Gastroesophageal sphincter (tissue), 4 donors: ENCODE data around the gene CLIC6. TPM values are rescaled to one million over a fixed set of nuclear protein-coding genes. Genes with fewer than 3 reads are reported as not detected.

ENCODE experiments used
- ATAC-seq: fragments of 150-250 bp; one replicate; pipeline ENCODE4 v1.9.1; 2016; ENCODE audit warnings: mild to moderate bottlenecking, moderate library complexity
- H3K27ac ChIP-seq, 4 donors: fragments of 200-600 bp; sonication (generic) in 3 of 4; 1 replicate in 3 of 4; 2 replicates in 1 of 4; pipeline ENCODE4 v1.5.1; 2016 to 2019
- H3K27me3 ChIP-seq: fragments of 200-600 bp; sonication (generic); one replicate; pipeline ENCODE4 v1.5.1; 2019
- H3K36me3 ChIP-seq, 2 donors: fragments of 200-600 bp; sonication (generic); one replicate each; pipeline ENCODE4 v1.5.1; 2019; ENCODE audit warnings: control low read depth in 1 of 2
- H3K4me1 ChIP-seq, 3 donors: fragments of 200-600 bp; sonication (generic); 1 replicate in 2 of 3; 2 replicates in 1 of 3; pipeline ENCODE4 v1.5.1; 2016 to 2019; ENCODE audit warnings: control low read depth in 2 of 3
- H3K4me3 ChIP-seq, 2 donors: fragments of 200-600 bp; sonication (generic); one replicate each; pipeline ENCODE4 v1.5.1; 2019; ENCODE audit warnings: mild to moderate bottlenecking in 1 of 2, moderate library complexity in 1 of 2
- H3K9me3 ChIP-seq, 3 donors: fragments of 200-600 bp; sonication (generic); one replicate each; pipeline ENCODE4 v1.5.1; 2017 to 2019; ENCODE audit warnings: control low read depth in 2 of 3
- EP300 ChIP-seq: sonication (generic); formaldehyde crosslinking; IDR thresholded peaks from one replicate; pipeline ENCODE4 v1.6.1; 2017; ENCODE audit warnings: antibody characterized with exemption, mild to moderate bottlenecking
- POLR2A ChIP-seq, 2 donors: fragments of 450-650 bp; IDR thresholded peaks; one replicate each; pipeline ENCODE4 v1.6.1; 2017; ENCODE audit warnings: antibody characterized with exemption in 2 of 2, mild to moderate bottlenecking in 2 of 2, moderate library complexity in 1 of 2
- POLR2AphosphoS5 ChIP-seq: sonication (generic); formaldehyde crosslinking; IDR thresholded peaks from one replicate; pipeline ENCODE4 v1.6.1; 2017; ENCODE audit warnings: antibody characterized with exemption
- WGBS, 2 donors: methylation state at CpG; one replicate each; pipeline ENCODE4 v1.1.5; 2018; ENCODE audit warnings: low coverage in 1 of 2; 5-methylcytosine and 5-hydroxymethylcytosine counted together
- total RNA-seq, 4 donors: library from RNA; depleted of rRNA; stranded (reverse); fragments of >200 nt; gene quantifications; one replicate each; pipeline ENCODE4 v1.1.0, GENCODE V29; 2016
- TF ChIP-seq, protein P1 (sequence below), 4 experiments: fragments of 200-600 bp in 2 of 4; fragments of 450-650 bp in 2 of 4; sonication (generic) in 1 of 4; IDR thresholded peaks; one replicate each; pipeline ENCODE4 v1.5.1; 2017 to 2019; ENCODE audit warnings: antibody characterized with exemption in 4 of 4, mild to moderate bottlenecking in 2 of 4, moderate library complexity in 2 of 4

CLIC6 gene
- total RNA-seq, 4 donors from 2014 or later = 0.54 to 4.6 (median 0.66) TPM

DNA sequence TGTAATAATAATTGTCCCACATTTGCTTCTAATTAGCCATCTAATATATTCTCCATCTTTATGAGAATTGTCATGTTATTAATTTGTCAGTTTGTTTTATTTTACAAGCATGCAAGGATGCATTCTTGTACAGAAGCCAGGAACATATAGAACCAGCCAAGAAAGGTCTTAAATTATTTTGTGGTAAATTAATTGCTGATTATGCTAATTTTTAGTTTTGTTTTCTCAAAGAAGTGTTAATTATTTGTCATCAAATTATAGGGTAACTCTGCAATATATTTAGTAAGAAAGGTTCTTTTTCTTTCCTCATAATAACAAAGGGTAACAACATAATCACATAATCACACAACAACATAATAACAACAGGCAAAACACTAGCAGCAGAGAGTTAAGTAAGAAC lies 5.7 kb downstream of the CLIC6 start:
- no peak for TF ChIP-seq POLR2AphosphoS5
- TF ChIP-seq, protein P1, sequence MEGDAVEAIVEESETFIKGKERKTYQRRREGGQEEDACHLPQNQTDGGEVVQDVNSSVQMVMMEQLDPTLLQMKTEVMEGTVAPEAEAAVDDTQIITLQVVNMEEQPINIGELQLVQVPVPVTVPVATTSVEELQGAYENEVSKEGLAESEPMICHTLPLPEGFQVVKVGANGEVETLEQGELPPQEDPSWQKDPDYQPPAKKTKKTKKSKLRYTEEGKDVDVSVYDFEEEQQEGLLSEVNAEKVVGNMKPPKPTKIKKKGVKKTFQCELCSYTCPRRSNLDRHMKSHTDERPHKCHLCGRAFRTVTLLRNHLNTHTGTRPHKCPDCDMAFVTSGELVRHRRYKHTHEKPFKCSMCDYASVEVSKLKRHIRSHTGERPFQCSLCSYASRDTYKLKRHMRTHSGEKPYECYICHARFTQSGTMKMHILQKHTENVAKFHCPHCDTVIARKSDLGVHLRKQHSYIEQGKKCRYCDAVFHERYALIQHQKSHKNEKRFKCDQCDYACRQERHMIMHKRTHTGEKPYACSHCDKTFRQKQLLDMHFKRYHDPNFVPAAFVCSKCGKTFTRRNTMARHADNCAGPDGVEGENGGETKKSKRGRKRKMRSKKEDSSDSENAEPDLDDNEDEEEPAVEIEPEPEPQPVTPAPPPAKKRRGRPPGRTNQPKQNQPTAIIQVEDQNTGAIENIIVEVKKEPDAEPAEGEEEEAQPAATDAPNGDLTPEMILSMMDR (IDR thresholded peaks at IDR 0.05) = no peak

DNA sequence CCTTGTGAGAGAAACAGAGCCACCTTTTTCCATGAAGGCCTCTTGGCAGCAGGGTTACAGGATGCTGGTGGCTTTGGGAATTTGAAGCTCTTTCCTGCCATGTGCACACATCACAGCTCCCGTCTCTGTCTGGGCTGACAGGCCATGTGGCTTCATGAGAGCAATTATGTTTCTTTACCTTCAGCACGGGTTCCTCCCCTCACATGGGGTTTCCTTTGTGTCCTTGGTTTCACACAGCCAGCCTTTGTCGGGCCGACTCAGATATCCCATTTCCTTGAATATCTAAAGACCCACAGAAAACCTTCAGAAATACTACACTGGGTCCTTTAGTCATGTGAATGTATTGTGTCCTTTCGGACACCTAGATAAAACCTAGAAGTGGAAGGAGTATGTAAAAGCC lies 7.1 kb downstream of the CLIC6 start:
- WGBS, 2 donors = 57 to 100% methylated on average over 2 to 4 of the region's 5 CpGs
- H3K4me3 ChIP-seq = no peak overlapping the region
- H3K27me3 ChIP-seq = peaks cover 72% of the 10 kb centered on the region
- H3K4me1 ChIP-seq = peaks cover 0 to under 1% (median 0%) of the 10 kb centered on the region in 3 donors
- no peak for ATAC-seq
- no peak overlapping the region for H3K27ac ChIP-seq
- no peaks in the 10 kb centered on the region for H3K36me3 ChIP-seq
- H3K9me3 ChIP-seq = peaks cover 0 to 10% (median 0%) of the 10 kb centered on the region in 3 donors
- TF ChIP-seq POLR2A (IDR thresholded peaks at IDR 0.05) (no peak), POLR2AphosphoS5 (no peak), EP300 (no peak)
- TF ChIP-seq, protein P1 (IDR thresholded peaks at IDR 0.05) = no peak

More for the DNA sequence above, 5.7 kb downstream of the CLIC6 start:
- H3K4me1 ChIP-seq = peaks cover 0 to 14% (median 12%) of the 10 kb centered on the region in 3 donors
- no peaks in the 10 kb centered on the region for H3K36me3 ChIP-seq
- H3K4me3 ChIP-seq = no peak overlapping the region
- ATAC-seq = no peak
- H3K27me3 ChIP-seq = peaks cover 75% of the 10 kb centered on the region
- H3K27ac ChIP-seq = no peak overlapping the region
- no peaks in the 10 kb centered on the region for H3K9me3 ChIP-seq

DNA sequence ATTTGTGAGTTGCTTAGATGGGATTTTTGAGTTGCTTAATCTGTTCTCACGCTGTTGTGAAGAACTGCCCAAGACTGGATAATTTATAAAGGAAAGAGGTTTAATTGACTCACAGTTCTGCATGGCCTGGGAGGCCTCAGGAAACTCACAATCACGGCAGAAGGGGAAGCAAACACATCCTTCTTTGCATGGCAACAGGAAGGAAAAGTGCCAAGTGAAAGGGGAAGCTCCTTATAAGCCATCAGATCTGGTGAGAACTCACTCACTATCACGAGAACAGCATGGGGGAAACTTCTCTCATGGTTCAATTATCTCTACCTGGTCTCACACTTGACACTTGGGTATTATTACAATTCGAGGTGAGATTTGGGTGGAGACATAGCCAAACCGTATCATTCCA lies 10.3 kb downstream of the CLIC6 start:
- Histone ChIP-seq H3K9me3 (peaks cover 0 to 22% (median 0%) of the 10 kb centered on the region in 3 donors), H3K27ac (no peak overlapping the region), H3K4me3 (no peak overlapping the region), H3K27me3 (peaks cover 41% of the 10 kb centered on the region), H3K36me3 (no peaks in the 10 kb centered on the region), H3K4me1 (no peaks in the 10 kb centered on the region)
- no peak for ATAC-seq
- TF ChIP-seq, protein P1 (IDR thresholded peaks at IDR 0.05) = no peak
- TF ChIP-seq POLR2AphosphoS5 = no peak
- no peak for TF ChIP-seq POLR2A (IDR thresholded peaks at IDR 0.05)
- TF ChIP-seq EP300 = no peak
- 56 to 58% methylated on average over 5 of the region's 5 CpGs for WGBS, 2 donors

DNA sequence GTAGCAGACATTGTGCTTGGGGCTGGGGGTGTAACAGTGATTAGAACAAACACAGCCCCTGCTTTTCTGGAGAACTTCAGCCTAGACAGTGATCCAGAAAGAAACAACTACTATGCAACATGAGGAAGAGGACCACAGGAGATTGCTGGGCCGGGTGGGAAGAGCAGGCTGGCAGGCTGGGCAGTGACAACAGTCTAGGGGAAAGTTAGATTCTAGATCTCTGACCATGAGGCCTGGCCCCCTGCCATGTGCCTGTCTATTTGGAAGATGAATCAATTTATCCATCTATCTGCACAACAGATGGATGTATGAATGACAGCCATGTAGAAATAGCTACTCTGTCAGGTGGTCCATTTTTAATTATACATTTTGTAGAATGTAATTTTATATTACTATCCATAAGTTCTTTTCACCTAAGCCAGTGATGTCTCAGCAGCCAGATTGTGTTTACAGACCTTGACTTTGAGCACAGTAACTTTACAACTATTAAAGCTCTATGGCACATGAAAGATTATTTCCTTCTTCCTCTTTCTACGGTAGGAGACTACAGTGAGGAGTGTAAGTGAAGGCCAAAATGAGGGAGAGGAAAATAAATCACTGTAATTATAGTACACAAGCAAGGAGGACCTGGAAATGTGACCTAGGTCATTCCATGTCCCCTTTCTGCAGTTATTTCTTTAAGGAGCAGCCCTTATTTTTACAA lies 15.5 kb downstream of the CLIC6 start:
- no peak for ATAC-seq
- Histone ChIP-seq H3K27me3 (peaks cover 12% of the 10 kb centered on the region), H3K27ac (no peak overlapping the region), H3K36me3 (no peaks in the 10 kb centered on the region), H3K9me3 (peaks cover 0 to 22% (median 0%) of the 10 kb centered on the region in 3 donors), H3K4me1 (no peaks in the 10 kb centered on the region), H3K4me3 (no peak overlapping the region)
- no peak for TF ChIP-seq EP300
- TF ChIP-seq POLR2A (IDR thresholded peaks at IDR 0.05) = no peak
- no peak for TF ChIP-seq POLR2AphosphoS5
- TF ChIP-seq, protein P1 (IDR thresholded peaks at IDR 0.05) = no peak
- WGBS, 2 donors = 0 to 40% methylated on average over 1 to 2 of the region's 2 CpGs

DNA sequence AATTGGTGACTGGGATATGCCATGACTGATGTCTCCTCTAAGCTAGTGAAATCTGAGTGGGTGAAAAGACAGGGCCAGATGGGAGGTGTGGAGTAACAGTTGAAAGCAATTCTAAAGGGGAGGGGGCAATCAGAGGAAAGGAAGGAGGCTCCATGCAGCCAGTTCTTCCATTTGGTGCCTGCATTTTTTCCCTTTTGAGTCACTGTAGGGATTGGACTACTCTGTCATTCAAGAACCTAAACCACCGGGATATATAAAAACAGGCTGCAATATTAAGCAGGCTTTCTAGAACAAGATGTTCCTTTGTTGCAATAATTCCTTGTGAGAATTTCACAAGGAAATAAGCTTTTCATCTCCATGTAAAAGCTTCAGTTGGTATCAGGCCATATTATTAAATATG lies 18.3 kb downstream of the CLIC6 start:
- Histone ChIP-seq H3K27ac (no peak overlapping the region), H3K36me3 (no peaks in the 10 kb centered on the region), H3K4me1 (no peaks in the 10 kb centered on the region), H3K9me3 (peaks cover 0 to under 1% (median 0%) of the 10 kb centered on the region in 3 donors), H3K27me3 (no peaks in the 10 kb centered on the region), H3K4me3 (no peak overlapping the region)
- 0 to 14% methylated on average over 1 of the region's 1 CpG for WGBS, 2 donors
- TF ChIP-seq POLR2AphosphoS5 (peak; percentile 64), EP300 (no peak), POLR2A (IDR thresholded peaks at IDR 0.05) (no peak)
- TF ChIP-seq, protein P1 (IDR thresholded peaks at IDR 0.05) = no peak
- peak; percentile 65 for ATAC-seq
